Tibial nerve (tissue), 3 donors: ENCODE results near the gene FSD2.

Experiments used
- CTCF ChIP-seq, 5 experiments: fragments of 200-600 bp in 3 of 5; fragments of 450-650 bp in 2 of 5; sonication (generic) in 3 of 5; IDR thresholded peaks; one replicate each; pipeline ENCODE4 v1.5.1; 2016 to 2019; ENCODE audit warnings: antibody characterized with exemption in 5 of 5, mild to moderate bottlenecking in 3 of 5, moderate library complexity in 2 of 5
- POLR2A ChIP-seq, 2 donors: fragments of 450-650 bp; IDR thresholded peaks; one replicate each; pipeline ENCODE4 v1.6.1; 2017; ENCODE audit warnings: antibody characterized with exemption in 2 of 2, mild to moderate bottlenecking in 2 of 2, moderate library complexity in 2 of 2

GRCh38 chr15:82808634-82809041 is 2.8 kb upstream of the FSD2 start:
- no peak for TF ChIP-seq CTCF (IDR thresholded peaks at IDR 0.05)
- no peak for TF ChIP-seq POLR2A (IDR thresholded peaks at IDR 0.05)
